Suprapubic skin (tissue), 4 donors: Measurements from ENCODE around the gene ANKRD40CL.

Source experiments
- EP300 ChIP-seq: sonication (generic); formaldehyde crosslinking; IDR thresholded peaks from one replicate; pipeline ENCODE4 v1.6.1; 2017; ENCODE audit warnings: antibody characterized with exemption
- POLR2A ChIP-seq, 2 donors: fragments of 450-650 bp; IDR thresholded peaks; one replicate each; pipeline ENCODE4 v1.6.1; 2017; ENCODE audit warnings: antibody characterized with exemption in 2 of 2, mild to moderate bottlenecking in 2 of 2, moderate library complexity in 2 of 2
- POLR2AphosphoS5 ChIP-seq, 3 donors: sonication (generic); formaldehyde crosslinking; IDR thresholded peaks; one replicate each; pipeline ENCODE4 v1.6.1; 2017; ENCODE audit warnings: antibody characterized with exemption in 3 of 3
- TF ChIP-seq, protein P1 (sequence below), 2 donors: fragments of 200-600 bp in 1 of 2; fragments of 450-650 bp in 1 of 2; sonication (generic) in 1 of 2; IDR thresholded peaks; one replicate each; pipeline ENCODE4 v1.5.1; 2016 to 2019; ENCODE audit warnings: antibody characterized with exemption in 2 of 2, mild to moderate bottlenecking in 1 of 2, moderate library complexity in 1 of 2

DNA sequence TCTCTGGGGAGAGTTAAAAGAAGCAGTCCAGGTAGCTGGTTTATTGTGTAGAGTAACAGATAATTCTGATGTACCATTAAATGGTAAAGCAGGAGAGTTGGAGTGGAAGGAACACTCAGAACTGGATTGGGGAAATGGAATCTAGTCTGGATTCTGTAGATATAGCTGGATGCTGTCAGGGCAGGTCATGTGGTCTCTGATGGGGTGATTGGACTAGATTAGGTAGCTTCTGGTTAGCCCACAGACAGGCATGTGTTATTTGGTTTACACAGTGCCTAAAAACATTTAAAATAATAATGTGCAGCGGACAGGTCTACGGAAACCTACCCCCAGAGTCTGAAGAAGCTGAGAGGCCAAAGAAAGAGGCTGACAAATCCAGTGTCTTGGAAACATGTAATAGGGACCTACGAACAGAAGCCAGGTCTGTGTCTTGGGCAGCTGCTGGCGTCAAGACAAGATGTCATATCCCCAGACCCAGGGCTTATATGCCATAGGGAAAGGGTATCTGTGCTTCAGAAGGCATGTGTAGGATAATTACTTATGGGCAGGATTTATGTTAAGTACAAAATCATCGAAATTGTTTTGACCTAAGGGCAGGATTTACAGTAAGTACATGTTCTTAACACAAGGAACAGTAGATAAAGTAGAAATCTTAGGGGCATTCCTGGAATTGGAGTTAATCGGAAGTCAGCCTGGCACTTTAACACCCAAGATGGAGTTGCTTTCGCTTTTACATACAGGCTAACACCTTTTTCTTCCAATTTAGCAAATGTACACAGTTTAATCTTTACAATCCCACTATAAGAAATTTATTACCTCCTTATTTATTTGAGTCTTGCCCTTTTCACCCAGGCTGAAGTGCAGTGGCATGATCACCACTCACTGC lies 35.5 kb downstream of the ANKRD40CL start:
- TF ChIP-seq, protein P1, sequence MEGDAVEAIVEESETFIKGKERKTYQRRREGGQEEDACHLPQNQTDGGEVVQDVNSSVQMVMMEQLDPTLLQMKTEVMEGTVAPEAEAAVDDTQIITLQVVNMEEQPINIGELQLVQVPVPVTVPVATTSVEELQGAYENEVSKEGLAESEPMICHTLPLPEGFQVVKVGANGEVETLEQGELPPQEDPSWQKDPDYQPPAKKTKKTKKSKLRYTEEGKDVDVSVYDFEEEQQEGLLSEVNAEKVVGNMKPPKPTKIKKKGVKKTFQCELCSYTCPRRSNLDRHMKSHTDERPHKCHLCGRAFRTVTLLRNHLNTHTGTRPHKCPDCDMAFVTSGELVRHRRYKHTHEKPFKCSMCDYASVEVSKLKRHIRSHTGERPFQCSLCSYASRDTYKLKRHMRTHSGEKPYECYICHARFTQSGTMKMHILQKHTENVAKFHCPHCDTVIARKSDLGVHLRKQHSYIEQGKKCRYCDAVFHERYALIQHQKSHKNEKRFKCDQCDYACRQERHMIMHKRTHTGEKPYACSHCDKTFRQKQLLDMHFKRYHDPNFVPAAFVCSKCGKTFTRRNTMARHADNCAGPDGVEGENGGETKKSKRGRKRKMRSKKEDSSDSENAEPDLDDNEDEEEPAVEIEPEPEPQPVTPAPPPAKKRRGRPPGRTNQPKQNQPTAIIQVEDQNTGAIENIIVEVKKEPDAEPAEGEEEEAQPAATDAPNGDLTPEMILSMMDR (IDR thresholded peaks at IDR 0.05): no peak
- TF ChIP-seq POLR2AphosphoS5 (IDR thresholded peaks at IDR 0.05): no peak
- TF ChIP-seq EP300: no peak
- TF ChIP-seq POLR2A (IDR thresholded peaks at IDR 0.05): no peak
